Liver (tissue), 9 donors: ENCODE results near the gene NRK. TPM values are rescaled to one million over a fixed set of nuclear protein-coding genes. Genes with fewer than 3 reads are reported as not detected.
"Not testable (repeated sequence)": the region's sequence is repeated elsewhere in the genome, so short reads cannot be mapped to it uniquely, and the experiment has no call there.

Source experiments
- DNase-seq: peaks from one replicate; pipeline ENCODE4 v3.0.0-alpha.2; 2017; ENCODE audit warnings: low spot score
- H3K27ac ChIP-seq, 2 donors: one replicate each; pipeline ENCODE4 v1.7.0; 2013; ENCODE audit warnings: inconsistent platforms in 2 of 2, low read length in 2 of 2, control low read depth in 1 of 2, low read depth in 1 of 2, mild to moderate bottlenecking in 1 of 2
- H3K27me3 ChIP-seq, 4 donors: one replicate each; pipeline versions ENCODE4 v1.6.1 to v1.7.0; 2013; ENCODE audit warnings: low read length in 3 of 4, inconsistent platforms in 1 of 4, mild to moderate bottlenecking in 1 of 4, moderate library complexity in 1 of 4; ENCODE audit not compliant: control insufficient read depth in 4 of 4, insufficient read depth in 4 of 4
- H3K36me3 ChIP-seq, 4 donors: one replicate each; pipeline versions ENCODE4 v1.6.1 to v1.7.0; 2013; ENCODE audit warnings: low read length in 3 of 4, mild to moderate bottlenecking in 3 of 4, low read depth in 1 of 4, moderate library complexity in 1 of 4; ENCODE audit not compliant: control insufficient read depth in 4 of 4, insufficient read depth in 3 of 4
- H3K4me1 ChIP-seq, 4 donors: one replicate each; pipeline versions ENCODE4 v1.6.1 to v1.7.0; 2013; ENCODE audit warnings: low read length in 3 of 4, mild to moderate bottlenecking in 3 of 4, moderate library complexity in 1 of 4; ENCODE audit not compliant: control insufficient read depth in 4 of 4, insufficient read depth in 4 of 4
- H3K4me3 ChIP-seq, 3 donors: one replicate each; pipeline versions ENCODE4 v1.6.1 to v1.7.0; 2013; ENCODE audit warnings: low read length in 3 of 3, control low read depth in 1 of 3, low read depth in 1 of 3, mild to moderate bottlenecking in 1 of 3
- H3K9ac ChIP-seq, 2 donors: one replicate each; pipeline ENCODE4 v1.7.0; 2013; ENCODE audit warnings: low read length in 2 of 2, mild to moderate bottlenecking in 2 of 2, moderate library complexity in 2 of 2, control low read depth in 1 of 2, low read depth in 1 of 2
- H3K9me3 ChIP-seq, 4 donors: one replicate each; pipeline versions ENCODE4 v1.6.1 to v1.7.0; 2013; ENCODE audit warnings: low read length in 3 of 4; ENCODE audit not compliant: control insufficient read depth in 4 of 4
- FOXA1 ChIP-seq: IDR thresholded peaks from 2 replicates; pipeline ENCODE4 v1.6.1; 2016; ENCODE audit warnings: antibody characterized with exemption
- GABPA ChIP-seq, 2 donors: IDR thresholded peaks in 1 of 2; conservative IDR thresholded peaks in 1 of 2; 2 replicates each; pipeline ENCODE4 v1.6.1; 2016; ENCODE audit warnings: antibody characterized with exemption in 2 of 2, mild to moderate bottlenecking in 1 of 2, moderate library complexity in 1 of 2
- HNF4A ChIP-seq, 2 donors: conservative IDR thresholded peaks; 2 replicates each; pipeline ENCODE4 v1.6.1; 2016; ENCODE audit warnings: antibody characterized with exemption in 2 of 2, mild to moderate bottlenecking in 2 of 2
- HNF4G ChIP-seq: IDR thresholded peaks from 2 replicates; pipeline ENCODE4 v1.6.1; 2016; ENCODE audit warnings: antibody characterized with exemption
- JUND ChIP-seq, 2 donors: IDR thresholded peaks; 2 replicates each; pipeline ENCODE4 v1.6.1; 2016; ENCODE audit warnings: antibody characterized with exemption in 2 of 2
- MAX ChIP-seq: IDR thresholded peaks from 2 replicates; pipeline ENCODE4 v1.6.1; 2016; ENCODE audit warnings: antibody characterized with exemption
- REST ChIP-seq: IDR thresholded peaks from 2 replicates; pipeline ENCODE4 v1.6.1; 2016; ENCODE audit warnings: antibody characterized with exemption, mild to moderate bottlenecking
- RXRA ChIP-seq, 2 donors: IDR thresholded peaks; 2 replicates each; pipeline ENCODE4 v1.6.1; 2017 to 2018; ENCODE audit warnings: antibody characterized with exemption in 2 of 2, mild to moderate bottlenecking in 1 of 2
- SP1 ChIP-seq: IDR thresholded peaks from 2 replicates; pipeline ENCODE4 v1.6.1; 2018; ENCODE audit warnings: antibody characterized with exemption, mild to moderate bottlenecking
- TAF1 ChIP-seq: conservative IDR thresholded peaks from 2 replicates; pipeline ENCODE4 v1.6.1; 2016; ENCODE audit warnings: antibody characterized with exemption, mild to moderate bottlenecking
- YY1 ChIP-seq: IDR thresholded peaks from 2 replicates; pipeline ENCODE4 v1.6.1; 2016; ENCODE audit warnings: antibody characterized with exemption, mild to moderate bottlenecking
- WGBS: extraction: QIAGEN DNeasy Blood & Tissue Kit; methylation state at CpG from one replicate; pipeline ENCODE4 v1.1.7; 2013; 5-methylcytosine and 5-hydroxymethylcytosine counted together
- polyA plus RNA-seq, 2 donors: library from polyadenylated mRNA; stranded (reverse) in 1 of 2; unstranded in 1 of 2; fragments of 200-250 nt in 1 of 2; fragments of >200 nt in 1 of 2; fragmentation: Nextera tagmentation in 1 of 2; extraction: Ambion mirVana in 1 of 2; gene quantifications; one replicate each; pipeline versions ENCODE4 v1.2.1 to v1.2.3, GENCODE V29; 2013 to 2015
- total RNA-seq, 2 donors: library from RNA; depleted of rRNA; stranded (reverse); fragments of >200 nt; gene quantifications; one replicate each; pipeline ENCODE4 v1.2.3, GENCODE V29; 2014
- TF ChIP-seq, protein P1 (sequence below): fragments of 150-350 bp; IDR thresholded peaks from 2 replicates; pipeline ENCODE4 v1.5.1; 2017; ENCODE audit warnings: improper control_type of control experiment, low read depth, low read length; ENCODE audit not compliant: missing input control
- TF ChIP-seq, protein P2 (sequence below): IDR thresholded peaks from 2 replicates; pipeline ENCODE4 v1.6.1; 2016; ENCODE audit warnings: antibody characterized with exemption
- donor health status: healthy.
- donor health status: healthy.
- donor health status: healthy.
- donor health status: healthy.
- donor health status: healthy.

The NRK gene
- total and polyA plus RNA-seq, 4 donors: 0.03 to 0.61 (median 0.08) TPM

- WGBS: 96% methylated on average over 15 of the region's 15 CpGs
These were observed 159.6 kb downstream of the NRK start for GRCh38 chrX:105981772-105982485.

GRCh38 chrX:105988487-105988886 is 166.1 kb downstream of the NRK start:
- H3K9me3 ChIP-seq, H3K27ac ChIP-seq, H3K36me3 ChIP-seq, DNase-seq, H3K4me1 ChIP-seq, H3K4me3 ChIP-seq, H3K9ac ChIP-seq, H3K27me3 ChIP-seq: not testable (repeated sequence)
- WGBS: 64% methylated on average over 5 of the region's 5 CpGs
- peak in 1 of 2 donors; percentile 18 for TF ChIP-seq HNF4A (conservative IDR thresholded peaks at IDR 0.05)

More at GRCh38 chrX:105981772-105982485, 159.6 kb downstream of the NRK start:
- TF ChIP-seq JUND (IDR thresholded peaks at IDR 0.05) (no peak), HNF4G (no peak), GABPA (IDR thresholded peaks at IDR 0.05 in 1 of 2, conservative IDR thresholded peaks at IDR 0.05 in 1 of 2) (no peak), RXRA (IDR thresholded peaks at IDR 0.05) (no peak), MAX (no peak), FOXA1 (no peak), TAF1 (no peak), YY1 (no peak), SP1 (no peak)
- TF ChIP-seq, protein P1, sequence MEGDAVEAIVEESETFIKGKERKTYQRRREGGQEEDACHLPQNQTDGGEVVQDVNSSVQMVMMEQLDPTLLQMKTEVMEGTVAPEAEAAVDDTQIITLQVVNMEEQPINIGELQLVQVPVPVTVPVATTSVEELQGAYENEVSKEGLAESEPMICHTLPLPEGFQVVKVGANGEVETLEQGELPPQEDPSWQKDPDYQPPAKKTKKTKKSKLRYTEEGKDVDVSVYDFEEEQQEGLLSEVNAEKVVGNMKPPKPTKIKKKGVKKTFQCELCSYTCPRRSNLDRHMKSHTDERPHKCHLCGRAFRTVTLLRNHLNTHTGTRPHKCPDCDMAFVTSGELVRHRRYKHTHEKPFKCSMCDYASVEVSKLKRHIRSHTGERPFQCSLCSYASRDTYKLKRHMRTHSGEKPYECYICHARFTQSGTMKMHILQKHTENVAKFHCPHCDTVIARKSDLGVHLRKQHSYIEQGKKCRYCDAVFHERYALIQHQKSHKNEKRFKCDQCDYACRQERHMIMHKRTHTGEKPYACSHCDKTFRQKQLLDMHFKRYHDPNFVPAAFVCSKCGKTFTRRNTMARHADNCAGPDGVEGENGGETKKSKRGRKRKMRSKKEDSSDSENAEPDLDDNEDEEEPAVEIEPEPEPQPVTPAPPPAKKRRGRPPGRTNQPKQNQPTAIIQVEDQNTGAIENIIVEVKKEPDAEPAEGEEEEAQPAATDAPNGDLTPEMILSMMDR: no peak
- TF ChIP-seq, protein P2, sequence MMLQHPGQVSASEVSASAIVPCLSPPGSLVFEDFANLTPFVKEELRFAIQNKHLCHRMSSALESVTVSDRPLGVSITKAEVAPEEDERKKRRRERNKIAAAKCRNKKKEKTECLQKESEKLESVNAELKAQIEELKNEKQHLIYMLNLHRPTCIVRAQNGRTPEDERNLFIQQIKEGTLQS: no peak
- Histone ChIP-seq H3K4me1 (no peaks in the 10 kb centered on the region), H3K9ac (no peak overlapping the region), H3K9me3 (no peaks in the 10 kb centered on the region), H3K36me3 (no peaks in the 10 kb centered on the region), H3K4me3 (no peak overlapping the region), H3K27me3 (no peaks in the 10 kb centered on the region), H3K27ac (no peak overlapping the region)
- no peak for DNase-seq

- H3K36me3 ChIP-seq: no peaks in the 10 kb centered on the region
- TF ChIP-seq REST: no peak
- peaks cover 0 to 4% (median under 1%) of the 10 kb centered on the region in 4 donors for H3K4me1 ChIP-seq
- no peak overlapping the region for H3K4me3 ChIP-seq
- no peaks in the 10 kb centered on the region for H3K27me3 ChIP-seq
- no peaks in the 10 kb centered on the region for H3K9me3 ChIP-seq
- H3K9ac ChIP-seq: no peak overlapping the region
- DNase-seq: no peak
- H3K27ac ChIP-seq: no peak overlapping the region
- WGBS: 72% methylated on average over 1 of the region's 1 CpG
These were observed 177.0 kb downstream of the NRK start for GRCh38 chrX:105999294-105999693.
